HEK293 (cell line): ENCODE measurements around the gene NDUFS7.

ENCODE experiments used
- AEBP2 ChIP-seq: fragments of 450-650 bp; formaldehyde crosslinking; IDR thresholded peaks from 2 replicates; pipeline ENCODE4 v1.5.1; 2016; ENCODE audit warnings: missing biosample characterization, missing genetic modification characterization, borderline replicate concordance
- FEZF1 ChIP-seq: fragments of 450-650 bp; formaldehyde crosslinking; IDR thresholded peaks from 2 replicates; pipeline ENCODE4 v1.5.1; 2016; ENCODE audit warnings: missing biosample characterization, missing genetic modification characterization
- GFI1B ChIP-seq: fragments of 450-650 bp; formaldehyde crosslinking; IDR thresholded peaks from 2 replicates; pipeline ENCODE4 v1.5.1; 2016; ENCODE audit warnings: missing biosample characterization, missing genetic modification characterization
- GLI2 ChIP-seq: fragments of 450-650 bp; formaldehyde crosslinking; IDR thresholded peaks from 2 replicates; pipeline ENCODE4; 2017; ENCODE audit warnings: missing biosample characterization, missing genetic modification characterization, low read depth, borderline replicate concordance
- GLI4 ChIP-seq: fragments of 450-650 bp; formaldehyde crosslinking; IDR thresholded peaks from 2 replicates; pipeline ENCODE4 v1.5.1; 2016; ENCODE audit warnings: missing biosample characterization, missing genetic modification characterization
- KLF1 ChIP-seq: fragments of 450-650 bp; formaldehyde crosslinking; IDR thresholded peaks from 2 replicates; pipeline ENCODE4 v1.5.1; 2016; ENCODE audit warnings: missing biosample characterization, missing genetic modification characterization
- KLF9 ChIP-seq: fragments of 450-650 bp; formaldehyde crosslinking; IDR thresholded peaks from 2 replicates; pipeline ENCODE4 v1.5.1; 2016; ENCODE audit warnings: missing biosample characterization, missing genetic modification characterization, low read depth
- PBX3 ChIP-seq: sonication (generic); formaldehyde crosslinking; IDR thresholded peaks from 2 replicates; pipeline ENCODE4 v1.8.1; 2022; ENCODE audit warnings: mild to moderate bottlenecking, moderate library complexity, missing genetic modification reagents
- REPIN1 ChIP-seq: fragments of 450-650 bp; formaldehyde crosslinking; IDR thresholded peaks from 2 replicates; pipeline ENCODE4 v1.5.1; 2017; ENCODE audit warnings: missing biosample characterization, missing genetic modification characterization, low read depth
- SCRT2 ChIP-seq: fragments of 450-650 bp; formaldehyde crosslinking; IDR thresholded peaks from 2 replicates; pipeline ENCODE4 v1.5.1; 2016; ENCODE audit warnings: missing biosample characterization, missing genetic modification characterization
- SP7 ChIP-seq: fragments of 450-650 bp; formaldehyde crosslinking; IDR thresholded peaks from 2 replicates; pipeline ENCODE4 v1.5.1; 2016; ENCODE audit warnings: missing biosample characterization, missing genetic modification characterization
- ZBTB7A ChIP-seq: fragments of 450-650 bp; formaldehyde crosslinking; IDR thresholded peaks from 2 replicates; pipeline ENCODE4 v1.5.1; 2016; ENCODE audit warnings: low read depth, missing biosample characterization, missing genetic modification characterization
- ZNF146 ChIP-seq: fragments of 450-650 bp; formaldehyde crosslinking; IDR thresholded peaks from 2 replicates; pipeline ENCODE4 v1.5.1; 2016; ENCODE audit warnings: missing biosample characterization, missing genetic modification characterization
- ZNF155 ChIP-seq: fragments of 450-650 bp; formaldehyde crosslinking; IDR thresholded peaks from 2 replicates; pipeline ENCODE4 v1.5.1; 2016; ENCODE audit warnings: missing biosample characterization, missing genetic modification characterization
- ZNF394 ChIP-seq: fragments of 450-650 bp; formaldehyde crosslinking; IDR thresholded peaks from 2 replicates; pipeline ENCODE4 v1.5.1; 2016; ENCODE audit warnings: missing biosample characterization, missing genetic modification characterization, mild to moderate bottlenecking, moderate library complexity, borderline replicate concordance
- ZNF560 ChIP-seq: fragments of 450-650 bp; formaldehyde crosslinking; IDR thresholded peaks from 2 replicates; pipeline ENCODE4 v1.5.1; 2017; ENCODE audit warnings: missing biosample characterization, missing genetic modification characterization, borderline replicate concordance
- ZNF629 ChIP-seq: fragments of 450-650 bp; formaldehyde crosslinking; IDR thresholded peaks from 2 replicates; pipeline ENCODE4 v1.5.1; 2017; ENCODE audit warnings: missing biosample characterization, missing genetic modification characterization
- ZNF660 ChIP-seq: fragments of 450-650 bp; IDR thresholded peaks from 2 replicates; pipeline ENCODE4 v1.5.1; 2018; ENCODE audit warnings: missing biosample characterization, mild to moderate bottlenecking, missing genetic modification characterization
- ZNF692 ChIP-seq: fragments of 450-650 bp; formaldehyde crosslinking; IDR thresholded peaks from 2 replicates; pipeline ENCODE4 v1.5.1; 2016; ENCODE audit warnings: missing biosample characterization, missing genetic modification characterization
- ZNF791 ChIP-seq: fragments of 450-650 bp; formaldehyde crosslinking; IDR thresholded peaks from 2 replicates; pipeline ENCODE4 v1.5.1; 2016; ENCODE audit warnings: missing biosample characterization, missing genetic modification characterization
- ZNF843 ChIP-seq: fragments of 450-650 bp; formaldehyde crosslinking; IDR thresholded peaks from 2 replicates; pipeline ENCODE4 v1.5.1; 2016; ENCODE audit warnings: missing biosample characterization, missing genetic modification characterization
- ZSCAN30 ChIP-seq: fragments of 450-650 bp; IDR thresholded peaks from 2 replicates; pipeline ENCODE4 v1.5.1; 2018; ENCODE audit warnings: missing biosample characterization, mild to moderate bottlenecking, missing genetic modification characterization, moderate library complexity
- ZXDB ChIP-seq: fragments of 450-650 bp; formaldehyde crosslinking; IDR thresholded peaks from 2 replicates; pipeline ENCODE4 v1.5.1; 2016; ENCODE audit warnings: missing biosample characterization, missing genetic modification characterization
- TF ChIP-seq, protein P1 (sequence below): fragments of 450-650 bp; formaldehyde crosslinking; IDR thresholded peaks from 2 replicates; pipeline ENCODE4 v1.5.1; 2016; ENCODE audit warnings: missing biosample characterization, missing genetic modification characterization
- TF ChIP-seq, protein P2 (sequence below): fragments of 450-650 bp; formaldehyde crosslinking; IDR thresholded peaks from 2 replicates; pipeline ENCODE4 v1.5.1; 2016; ENCODE audit warnings: missing biosample characterization, missing genetic modification characterization
- TF ChIP-seq, protein P3 (sequence below): fragments of 450-650 bp; formaldehyde crosslinking; IDR thresholded peaks from 2 replicates; pipeline ENCODE4 v1.5.1; 2017; ENCODE audit warnings: missing biosample characterization, missing genetic modification characterization
- TF ChIP-seq, protein P4 (sequence below): fragments of 450-650 bp; formaldehyde crosslinking; IDR thresholded peaks from 2 replicates; pipeline ENCODE4 v1.5.1; 2016; ENCODE audit warnings: missing biosample characterization, missing genetic modification characterization

Gene NDUFS7

DNA sequence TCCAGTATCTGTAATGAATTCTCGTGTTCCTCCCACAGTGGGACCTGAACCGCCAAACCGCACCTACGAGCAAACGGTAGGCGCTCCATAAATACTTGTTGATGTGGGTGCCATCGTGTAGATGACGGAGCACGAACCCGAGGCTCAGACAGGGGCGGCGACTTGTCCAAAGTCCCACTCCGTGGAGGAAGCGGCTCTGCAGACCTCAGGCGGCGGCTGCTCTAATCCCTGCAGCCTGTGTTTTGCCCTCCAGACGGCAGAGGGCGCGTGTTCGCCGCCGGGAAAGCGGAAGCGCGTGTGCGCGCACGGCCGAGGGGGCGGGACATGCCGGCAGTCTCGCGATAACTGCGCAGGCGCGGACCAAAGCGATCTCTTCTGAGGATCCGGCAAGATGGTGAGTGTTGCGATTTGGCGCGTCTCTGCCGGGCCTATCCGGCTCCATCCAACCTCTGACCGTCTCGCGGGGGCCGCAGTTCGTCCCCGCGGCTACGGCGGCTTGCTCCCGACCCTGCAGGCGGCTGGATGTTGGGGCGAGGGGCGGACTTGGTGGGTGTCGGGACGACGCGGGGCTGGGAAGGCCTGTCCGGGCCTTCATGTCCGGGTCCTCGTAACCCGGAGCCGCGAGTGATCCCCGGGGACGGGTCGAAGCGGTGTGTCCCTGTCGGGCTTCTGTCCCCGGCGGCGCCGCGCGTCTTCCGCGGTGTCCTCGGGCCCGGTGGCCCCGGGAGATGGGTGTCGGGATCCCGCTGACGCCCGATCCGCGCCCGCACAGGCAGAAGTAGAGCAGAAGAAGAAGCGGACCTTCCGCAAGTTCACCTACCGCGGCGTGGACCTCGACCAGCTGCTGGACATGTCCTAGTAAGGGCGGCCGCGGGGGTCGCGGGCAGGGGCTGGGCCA, 54.6 kb downstream of the NDUFS7 start, which contains the start of gene RPS15 (continued):
- TF ChIP-seq ZNF394 (tag by site-specific recombination): peak; percentile 73
- TF ChIP-seq REPIN1: peak; percentile 67; the same call in 1 of the 2 replicates
- TF ChIP-seq, protein P1, sequence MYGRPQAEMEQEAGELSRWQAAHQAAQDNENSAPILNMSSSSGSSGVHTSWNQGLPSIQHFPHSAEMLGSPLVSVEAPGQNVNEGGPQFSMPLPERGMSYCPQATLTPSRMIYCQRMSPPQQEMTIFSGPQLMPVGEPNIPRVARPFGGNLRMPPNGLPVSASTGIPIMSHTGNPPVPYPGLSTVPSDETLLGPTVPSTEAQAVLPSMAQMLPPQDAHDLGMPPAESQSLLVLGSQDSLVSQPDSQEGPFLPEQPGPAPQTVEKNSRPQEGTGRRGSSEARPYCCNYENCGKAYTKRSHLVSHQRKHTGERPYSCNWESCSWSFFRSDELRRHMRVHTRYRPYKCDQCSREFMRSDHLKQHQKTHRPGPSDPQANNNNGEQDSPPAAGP (tag by site-specific recombination): peak; percentile 89; the same call in 1 of the 2 replicates
- TF ChIP-seq, protein P2, sequence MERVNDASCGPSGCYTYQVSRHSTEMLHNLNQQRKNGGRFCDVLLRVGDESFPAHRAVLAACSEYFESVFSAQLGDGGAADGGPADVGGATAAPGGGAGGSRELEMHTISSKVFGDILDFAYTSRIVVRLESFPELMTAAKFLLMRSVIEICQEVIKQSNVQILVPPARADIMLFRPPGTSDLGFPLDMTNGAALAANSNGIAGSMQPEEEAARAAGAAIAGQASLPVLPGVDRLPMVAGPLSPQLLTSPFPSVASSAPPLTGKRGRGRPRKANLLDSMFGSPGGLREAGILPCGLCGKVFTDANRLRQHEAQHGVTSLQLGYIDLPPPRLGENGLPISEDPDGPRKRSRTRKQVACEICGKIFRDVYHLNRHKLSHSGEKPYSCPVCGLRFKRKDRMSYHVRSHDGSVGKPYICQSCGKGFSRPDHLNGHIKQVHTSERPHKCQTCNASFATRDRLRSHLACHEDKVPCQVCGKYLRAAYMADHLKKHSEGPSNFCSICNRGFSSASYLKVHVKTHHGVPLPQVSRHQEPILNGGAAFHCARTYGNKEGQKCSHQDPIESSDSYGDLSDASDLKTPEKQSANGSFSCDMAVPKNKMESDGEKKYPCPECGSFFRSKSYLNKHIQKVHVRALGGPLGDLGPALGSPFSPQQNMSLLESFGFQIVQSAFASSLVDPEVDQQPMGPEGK (tag by site-specific recombination): peak; percentile 62
- TF ChIP-seq ZXDB (tag by site-specific recombination): peak; percentile 96
- no peak for TF ChIP-seq ZNF791 (tag by site-specific recombination)
- peak; percentile 80; the same call in 1 of the 2 replicates for TF ChIP-seq PBX3
- TF ChIP-seq ZBTB7A: peak; percentile 97
- TF ChIP-seq ZNF560 (tag by site-specific recombination): no peak
- no peak for TF ChIP-seq AEBP2
- TF ChIP-seq, protein P3, sequence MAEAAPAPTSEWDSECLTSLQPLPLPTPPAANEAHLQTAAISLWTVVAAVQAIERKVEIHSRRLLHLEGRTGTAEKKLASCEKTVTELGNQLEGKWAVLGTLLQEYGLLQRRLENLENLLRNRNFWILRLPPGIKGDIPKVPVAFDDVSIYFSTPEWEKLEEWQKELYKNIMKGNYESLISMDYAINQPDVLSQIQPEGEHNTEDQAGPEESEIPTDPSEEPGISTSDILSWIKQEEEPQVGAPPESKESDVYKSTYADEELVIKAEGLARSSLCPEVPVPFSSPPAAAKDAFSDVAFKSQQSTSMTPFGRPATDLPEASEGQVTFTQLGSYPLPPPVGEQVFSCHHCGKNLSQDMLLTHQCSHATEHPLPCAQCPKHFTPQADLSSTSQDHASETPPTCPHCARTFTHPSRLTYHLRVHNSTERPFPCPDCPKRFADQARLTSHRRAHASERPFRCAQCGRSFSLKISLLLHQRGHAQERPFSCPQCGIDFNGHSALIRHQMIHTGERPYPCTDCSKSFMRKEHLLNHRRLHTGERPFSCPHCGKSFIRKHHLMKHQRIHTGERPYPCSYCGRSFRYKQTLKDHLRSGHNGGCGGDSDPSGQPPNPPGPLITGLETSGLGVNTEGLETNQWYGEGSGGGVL: peak; percentile 94
- peak; percentile 92 for TF ChIP-seq SCRT2
- TF ChIP-seq ZNF660: peak; percentile 92
- TF ChIP-seq GLI4 (tag by site-specific recombination): peak; percentile 91
- TF ChIP-seq ZSCAN30 (tag by site-specific recombination): 0 out of 2 replicates have a peak, but pooled peaks have one; percentile 71
- peak; percentile 85 for TF ChIP-seq ZNF843 (tag by site-specific recombination)
- TF ChIP-seq GLI2 (tag by site-specific recombination): no peak
- TF ChIP-seq ZNF155 (tag by site-specific recombination): no peak
- TF ChIP-seq ZNF692 (tag by site-specific recombination): peak; percentile 78
- peak; percentile 90 for TF ChIP-seq KLF9
- TF ChIP-seq ZNF629 (tag by site-specific recombination): peak; percentile 86
- TF ChIP-seq ZNF146: peak; percentile 74
- TF ChIP-seq SP7 (tag by site-specific recombination): peak; percentile 93
- no peak; the same call in 1 of the 2 replicates for TF ChIP-seq GFI1B (tag by site-specific recombination)
- no peak for TF ChIP-seq FEZF1 (tag by site-specific recombination)
- TF ChIP-seq, protein P4, sequence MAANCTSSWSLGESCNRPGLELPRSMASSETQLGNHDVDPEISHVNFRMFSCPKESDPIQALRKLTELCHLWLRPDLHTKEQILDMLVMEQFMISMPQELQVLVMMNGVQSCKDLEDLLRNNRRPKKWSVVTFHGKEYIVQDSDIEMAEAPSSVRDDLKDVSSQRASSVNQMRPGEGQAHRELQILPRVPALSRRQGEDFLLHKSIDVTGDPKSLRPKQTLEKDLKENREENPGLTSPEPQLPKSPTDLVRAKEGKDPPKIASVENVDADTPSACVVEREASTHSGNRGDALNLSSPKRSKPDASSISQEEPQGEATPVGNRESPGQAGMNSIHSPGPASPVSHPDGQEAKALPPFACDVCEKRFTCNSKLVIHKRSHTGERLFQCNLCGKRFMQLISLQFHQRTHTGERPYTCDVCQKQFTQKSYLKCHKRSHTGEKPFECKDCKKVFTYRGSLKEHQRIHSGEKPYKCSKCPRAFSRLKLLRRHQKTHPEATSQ (tag by site-specific recombination): peak; percentile 82
- peak; percentile 62; the same call in 1 of the 2 replicates for TF ChIP-seq KLF1
